ENCODE results near the gene OR14J1.

GRCh38 chr6:29294499-29294914 is 7.0 kb upstream of the OR14J1 start:
- no peak for TF ChIP-seq CTCF (IDR thresholded peaks at IDR 0.05)
- no peak for TF ChIP-seq POLR2A (IDR thresholded peaks at IDR 0.05)
